ENCODE measurements around the gene CTBP1.

GRCh38 chr4:1213336-1213995 lies 35.5 kb downstream of the CTBP1 start:
- no peak for TF ChIP-seq CTCF (IDR thresholded peaks at IDR 0.05)
- no peak for TF ChIP-seq EZH2 (IDR thresholded peaks at IDR 0.05; ENCODE audit: borderline replicate concordance, insufficient read depth, low read depth, low read length, poor library complexity, severe bottlenecking)
